Measurements from ENCODE around the gene GAD2.

GAD2 gene

GRCh38 chr10:26216585-26217395 lies at the start of gene GAD2:
Gene GAD2, plus strand, starts transcription at chr10:26216774. Its CDS starts 36 bp downstream, at chr10:26216810.
- no peak for DNase-seq

- no peak for DNase-seq
Observed at GRCh38 chr10:26169466-26169865, 47.1 kb upstream of the GAD2 start.

GRCh38 chr10:26172131-26172530 lies 44.4 kb upstream of the GAD2 start:
- DNase-seq: no peak

GRCh38 chr10:26173837-26174236 lies 42.7 kb upstream of the GAD2 start:
- no peak for DNase-seq

GRCh38 chr10:26177341-26177740 lies 39.2 kb upstream of the GAD2 start:
- no peak for DNase-seq

- DNase-seq: no peak
Observed at GRCh38 chr10:26194275-26194674, 22.3 kb upstream of the GAD2 start.

- DNase-seq: no peak
Observed at GRCh38 chr10:26197248-26197647, 19.3 kb upstream of the GAD2 start.

- DNase-seq: no peak
Observed at GRCh38 chr10:26198119-26198518, 18.5 kb upstream of the GAD2 start.

- no peak for DNase-seq
Observed at GRCh38 chr10:26199841-26200240, 16.7 kb upstream of the GAD2 start.

GRCh38 chr10:26205223-26205622 lies 11.4 kb upstream of the GAD2 start:
- DNase-seq: no peak

GRCh38 chr10:26211781-26212444 lies 4.7 kb upstream of the GAD2 start:
- no peak for DNase-seq

GRCh38 chr10:26212511-26212910 lies 4.1 kb upstream of the GAD2 start:
- DNase-seq: no peak

GRCh38 chr10:26213157-26213800 lies 3.3 kb upstream of the GAD2 start:
- DNase-seq: no peak

GRCh38 chr10:26214004-26214403 lies 2.6 kb upstream of the GAD2 start:
- no peak for DNase-seq

- no peak for DNase-seq
Observed at GRCh38 chr10:26214551-26215395, 1.8 kb upstream of the GAD2 start.

- DNase-seq: no peak
Observed at GRCh38 chr10:26215396-26215934, 1.1 kb upstream of the GAD2 start.

GRCh38 chr10:26215935-26216584 lies 514 bp upstream of the GAD2 start:
- DNase-seq: no peak

- no peak for DNase-seq
Observed at GRCh38 chr10:26217396-26218086, 967 bp downstream of the GAD2 start.

- no peak for DNase-seq
Observed at GRCh38 chr10:26219676-26220075, 3.1 kb downstream of the GAD2 start.

- no peak for DNase-seq
Observed at GRCh38 chr10:26220901-26221300, 4.3 kb downstream of the GAD2 start.

GRCh38 chr10:26221541-26221940 lies 5.0 kb downstream of the GAD2 start:
- no peak for DNase-seq

GRCh38 chr10:26222563-26222962 lies 6.0 kb downstream of the GAD2 start:
- no peak for DNase-seq

All from KG1 (cell line).